GM13977 (cell line): Measurements from ENCODE around the gene ERBB2.

ENCODE experiments used
- DNase-seq: peaks from one replicate; pipeline ENCODE4 v3.0.0; 2012; ENCODE audit warnings: low spot score
- CTCF ChIP-seq: IDR thresholded peaks from 2 replicates; pipeline ENCODE4 v1.5.1; 2012; ENCODE audit warnings: mild to moderate bottlenecking, control low read depth; ENCODE audit not compliant: insufficient read depth; ENCODE audit errors: extremely low read depth, missing control alignments
- in situ Hi-C: fragments of 300-500 bp; cut with MboI; formaldehyde crosslinking; loops from one replicate; pipeline ENCODE4 v1.12.0; 2022; ENCODE audit warnings: low sequenced_read_pairs, low pct_unique_long_range_greater_than_20kb, mixed read lengths, inconsistent platforms; ENCODE audit not compliant: unreplicated experiment

Gene ERBB2

GRCh38 chr17:39674179-39674578 lies 25.7 kb upstream of the ERBB2 start:
- no peak for DNase-seq
- no peak for TF ChIP-seq CTCF
- in situ Hi-C loops, result no loop called here

- in situ Hi-C loops, result no loop called here
- no peak for TF ChIP-seq CTCF
- no peak for DNase-seq
These were observed 25.0 kb upstream of the ERBB2 start for GRCh38 chr17:39674702-39675389.

- DNase-seq, result no peak
- in situ Hi-C loops, result no loop called here
- no peak for TF ChIP-seq CTCF
These were observed 24.3 kb upstream of the ERBB2 start for GRCh38 chr17:39675390-39676082.

GRCh38 chr17:39676198-39676819 lies 23.6 kb upstream of the ERBB2 start:
- no peak for TF ChIP-seq CTCF
- DNase-seq, result no peak
- in situ Hi-C loops, result no loop called here

- in situ Hi-C loops, result no loop called here
- DNase-seq, result no peak
- TF ChIP-seq CTCF, result no peak
These were observed 22.8 kb upstream of the ERBB2 start for GRCh38 chr17:39677072-39677471.

- in situ Hi-C loops, result no loop called here
These were observed 22.1 kb upstream of the ERBB2 start for GRCh38 chr17:39677542-39678339.

More at GRCh38 chr17:39677542-39678339, 22.1 kb upstream of the ERBB2 start:
- DNase-seq, result no peak
- TF ChIP-seq CTCF, result no peak
